ENCODE results near the gene NTMT1.
"Not testable (repeated sequence)": the region's sequence is repeated elsewhere in the genome, so short reads cannot be mapped to it uniquely, and the experiment has no call there.

The NTMT1 gene

GRCh38 chr9:129655696-129656095 is 29.7 kb downstream of the NTMT1 start:
- DNase-seq, result no peak

DNA sequence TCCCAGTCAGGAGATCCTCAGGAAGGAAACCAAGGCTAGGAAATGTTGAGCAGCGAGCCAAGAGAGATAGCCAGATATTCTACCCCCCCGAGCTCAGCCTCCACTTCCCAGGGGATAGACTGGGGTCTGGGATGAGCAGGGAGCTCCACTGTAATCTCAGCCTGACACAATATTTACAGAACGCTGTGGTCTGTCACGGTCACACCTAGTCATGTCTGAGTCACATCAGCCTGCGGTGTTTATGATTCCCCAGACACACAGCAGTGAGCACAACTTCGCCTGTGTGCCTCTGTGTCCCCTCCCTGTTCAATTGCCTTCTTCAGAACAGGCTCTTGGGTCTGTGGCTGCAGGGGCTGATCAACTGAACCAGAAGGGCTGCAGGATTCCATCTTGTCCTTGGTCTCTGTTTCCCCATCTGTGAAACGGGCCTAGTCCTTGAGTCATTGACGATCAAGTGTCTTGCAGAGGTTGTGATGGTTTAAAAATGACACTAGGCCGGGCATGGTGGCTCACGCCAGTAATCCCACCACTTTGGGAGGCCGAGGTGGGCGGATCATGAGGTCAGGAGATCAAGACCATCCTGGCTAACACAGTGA is 30.9 kb downstream of the NTMT1 start:
- Histone ChIP-seq H3K36me3 (no peaks in the 10 kb centered on the region), H3K27me3 (ENCODE audit: insufficient read depth, low read depth, severe bottlenecking) (no peaks in the 10 kb centered on the region), H3K4me3 (ENCODE audit: low read depth, low read length) (no peak overlapping the region), H3K9me3 (ENCODE audit: severe bottlenecking) (peaks cover 10% of the 10 kb centered on the region), H3K27ac (no peak overlapping the region)
- TF ChIP-seq, protein P1, sequence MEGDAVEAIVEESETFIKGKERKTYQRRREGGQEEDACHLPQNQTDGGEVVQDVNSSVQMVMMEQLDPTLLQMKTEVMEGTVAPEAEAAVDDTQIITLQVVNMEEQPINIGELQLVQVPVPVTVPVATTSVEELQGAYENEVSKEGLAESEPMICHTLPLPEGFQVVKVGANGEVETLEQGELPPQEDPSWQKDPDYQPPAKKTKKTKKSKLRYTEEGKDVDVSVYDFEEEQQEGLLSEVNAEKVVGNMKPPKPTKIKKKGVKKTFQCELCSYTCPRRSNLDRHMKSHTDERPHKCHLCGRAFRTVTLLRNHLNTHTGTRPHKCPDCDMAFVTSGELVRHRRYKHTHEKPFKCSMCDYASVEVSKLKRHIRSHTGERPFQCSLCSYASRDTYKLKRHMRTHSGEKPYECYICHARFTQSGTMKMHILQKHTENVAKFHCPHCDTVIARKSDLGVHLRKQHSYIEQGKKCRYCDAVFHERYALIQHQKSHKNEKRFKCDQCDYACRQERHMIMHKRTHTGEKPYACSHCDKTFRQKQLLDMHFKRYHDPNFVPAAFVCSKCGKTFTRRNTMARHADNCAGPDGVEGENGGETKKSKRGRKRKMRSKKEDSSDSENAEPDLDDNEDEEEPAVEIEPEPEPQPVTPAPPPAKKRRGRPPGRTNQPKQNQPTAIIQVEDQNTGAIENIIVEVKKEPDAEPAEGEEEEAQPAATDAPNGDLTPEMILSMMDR (IDR thresholded peaks at IDR 0.05; ENCODE audit: low read depth, low read length), result no peak
- DNase-seq, result no peak

More at GRCh38 chr9:129655696-129656095, 29.7 kb downstream of the NTMT1 start:
- H3K27me3 ChIP-seq (ENCODE audit: insufficient read depth, low read depth, severe bottlenecking), result no peaks in the 10 kb centered on the region
- H3K4me3 ChIP-seq (ENCODE audit: low read depth, low read length), result no peak overlapping the region
- no peak overlapping the region for H3K27ac ChIP-seq
- H3K9me3 ChIP-seq (ENCODE audit: severe bottlenecking), result peaks cover 10% of the 10 kb centered on the region
- no peaks in the 10 kb centered on the region for H3K36me3 ChIP-seq
- TF ChIP-seq, protein P1 (IDR thresholded peaks at IDR 0.05; ENCODE audit: low read depth, low read length), result no peak

DNA sequence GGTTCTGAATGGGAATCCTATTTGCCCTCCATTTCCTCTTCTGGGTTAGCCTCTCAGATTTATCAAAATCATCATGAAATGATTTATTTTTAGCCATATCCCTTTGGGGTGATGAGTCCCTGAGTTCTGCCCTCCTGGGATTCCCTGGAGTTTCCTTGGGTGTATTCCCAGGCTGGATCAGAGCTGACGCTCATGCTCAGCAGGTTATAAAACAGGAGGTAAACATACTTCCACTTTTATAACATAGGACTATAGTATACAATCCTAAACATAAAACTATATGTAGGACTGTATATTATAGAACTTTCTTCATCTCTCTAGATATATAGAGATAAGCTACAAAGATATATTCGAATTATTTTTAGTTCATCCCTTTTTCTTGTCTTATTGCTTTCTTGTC is 35.1 kb downstream of the NTMT1 start:
- no peak for DNase-seq
- Histone ChIP-seq H3K4me3 (ENCODE audit: low read depth, low read length) (no peak overlapping the region), H3K27ac (no peak overlapping the region), H3K27me3 (ENCODE audit: insufficient read depth, low read depth, severe bottlenecking) (no peaks in the 10 kb centered on the region), H3K9me3 (ENCODE audit: severe bottlenecking) (peaks cover 10% of the 10 kb centered on the region), H3K36me3 (no peaks in the 10 kb centered on the region)
- TF ChIP-seq, protein P1 (IDR thresholded peaks at IDR 0.05; ENCODE audit: low read depth, low read length), result no peak

GRCh38 chr9:129662239-129662638 is 36.3 kb downstream of the NTMT1 start:
- DNase-seq; H3K9me3 ChIP-seq (ENCODE audit: severe bottlenecking); H3K4me3 ChIP-seq (ENCODE audit: low read depth, low read length); H3K27me3 ChIP-seq (ENCODE audit: insufficient read depth, low read depth, severe bottlenecking); H3K36me3 ChIP-seq; H3K27ac ChIP-seq: not testable (repeated sequence)

DNA sequence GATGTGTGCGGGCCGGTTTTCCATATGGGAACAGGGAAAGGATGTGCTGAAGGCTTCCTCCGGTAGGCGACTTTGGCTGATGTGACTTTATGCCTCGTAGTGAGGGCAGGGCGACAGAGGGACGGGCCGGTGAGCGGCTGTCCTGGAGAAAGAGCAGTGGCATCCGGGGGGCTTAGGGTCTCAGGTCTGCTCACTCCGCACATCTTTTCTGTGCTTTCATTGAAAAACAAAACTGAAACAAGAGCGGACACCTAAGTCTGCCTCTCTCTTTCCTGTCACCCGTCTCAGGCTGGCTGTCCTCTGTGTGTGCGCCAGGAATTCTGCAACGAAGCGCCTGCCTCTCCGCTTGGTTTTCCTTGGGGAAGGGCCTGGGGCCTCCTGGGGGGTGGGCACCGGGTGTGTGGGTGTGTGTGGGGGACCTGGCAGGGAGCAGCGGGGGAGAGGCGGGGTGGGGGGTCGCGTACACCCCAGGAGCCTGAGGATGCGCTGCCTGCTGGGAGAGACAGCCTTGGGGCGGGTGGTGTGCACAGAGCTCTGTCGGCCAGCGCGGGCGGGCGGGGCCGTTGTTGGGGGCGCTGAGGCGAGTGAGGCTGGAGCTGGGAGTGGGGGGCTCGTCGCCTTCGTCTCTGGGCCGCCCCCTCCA is 38.9 kb downstream of the NTMT1 start:
- H3K27ac ChIP-seq, result no peak overlapping the region
- H3K4me3 ChIP-seq (ENCODE audit: low read depth, low read length), result no peak overlapping the region
- no peak for DNase-seq

DNA sequence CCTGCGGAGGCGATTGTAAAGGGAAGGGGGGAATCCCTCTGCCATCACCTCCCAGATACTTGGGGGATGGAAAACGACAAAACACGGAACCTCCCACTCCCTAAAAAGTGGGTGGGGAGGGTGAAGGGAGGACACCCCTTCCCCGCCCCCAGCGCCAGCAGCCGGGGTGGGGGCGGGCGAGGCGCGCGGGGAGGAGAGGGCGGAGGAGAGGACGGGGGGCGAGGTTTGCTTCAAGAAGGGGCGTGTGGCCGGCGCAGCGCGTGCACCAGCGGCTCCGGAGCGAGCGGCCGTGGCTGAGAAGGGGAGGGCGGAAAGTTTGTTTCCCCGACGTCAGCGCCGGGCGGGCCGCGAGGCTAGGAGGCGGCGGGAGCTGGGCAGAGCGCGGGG is 39.4 kb downstream of the NTMT1 start, which contains the start of gene PRRX2:
Gene PRRX2, plus strand, starts transcription at position 259 of the 387 bp plus-strand sequence. CDS start 221 bp downstream, outside the sequence.
- TF ChIP-seq, protein P1 (IDR thresholded peaks at IDR 0.05; ENCODE audit: low read depth, low read length), result no peak
- no peak for DNase-seq
- H3K4me3 ChIP-seq (ENCODE audit: low read depth, low read length), result no peak within 1 kb of the TSS

More for the DNA sequence above, 38.9 kb downstream of the NTMT1 start:
- no peaks in the 10 kb centered on the region for H3K27me3 ChIP-seq (ENCODE audit: insufficient read depth, low read depth, severe bottlenecking)
- TF ChIP-seq, protein P1 (IDR thresholded peaks at IDR 0.05; ENCODE audit: low read depth, low read length), result no peak
- H3K36me3 ChIP-seq, result no peaks in the 10 kb centered on the region
- H3K9me3 ChIP-seq (ENCODE audit: severe bottlenecking), result peaks cover under 1% of the 10 kb centered on the region

More for the DNA sequence above, 39.4 kb downstream of the NTMT1 start, which contains the start of gene PRRX2:
- no peaks in the 10 kb centered on the region for H3K27me3 ChIP-seq (ENCODE audit: insufficient read depth, low read depth, severe bottlenecking)
- no peak within 1 kb of the TSS for H3K27ac ChIP-seq
- no peaks in the 10 kb centered on the region for H3K36me3 ChIP-seq
- no peaks in the 10 kb centered on the region for H3K9me3 ChIP-seq (ENCODE audit: severe bottlenecking)

Measured in WERI-Rb-1 (cell line).